Stimulated activated effector memory CD8-positive, alpha-beta T cell treated with anti-CD3 and anti-CD28 coated beads, Interleukin-12 subunit alpha, Interleukin-12 subunit beta, amount 100 ng/mL, for 72 hours (primary cell): Measurements from ENCODE around the gene SMIM7.
"Not testable (repeated sequence)": the region's sequence is repeated elsewhere in the genome, so short reads cannot be mapped to it uniquely, and the experiment has no call there.

Experiments
- ATAC-seq: fragments of 150-1000 bp; cut with Tn5 transposase; 2 replicates; pipeline ENCODE4 v1.10.0; 2021
- DNase-seq, 2 donors: peaks; one replicate each; pipeline ENCODE4 v3.0.0; 2021 to 2022; ENCODE audit warnings: low spot score in 2 of 2
- H3K27ac Mint-ChIP-seq: one replicate; pipeline ENCODE4 v1.8.0; 2022; ENCODE audit warnings: mild to moderate bottlenecking, mixed read lengths
- H3K36me3 Mint-ChIP-seq: one replicate; pipeline ENCODE4 v1.8.0; 2022; ENCODE audit warnings: mild to moderate bottlenecking, mixed read lengths
- H3K4me1 Mint-ChIP-seq: one replicate; pipeline ENCODE4 v1.8.0; 2022; ENCODE audit warnings: mixed read lengths
- H3K4me3 Mint-ChIP-seq: one replicate; pipeline ENCODE4 v1.8.0; 2022; ENCODE audit warnings: mild to moderate bottlenecking, mixed read lengths
- H3K9me3 Mint-ChIP-seq: one replicate; pipeline ENCODE4 v1.8.0; 2022; ENCODE audit warnings: mixed read lengths

Gene SMIM7

DNA sequence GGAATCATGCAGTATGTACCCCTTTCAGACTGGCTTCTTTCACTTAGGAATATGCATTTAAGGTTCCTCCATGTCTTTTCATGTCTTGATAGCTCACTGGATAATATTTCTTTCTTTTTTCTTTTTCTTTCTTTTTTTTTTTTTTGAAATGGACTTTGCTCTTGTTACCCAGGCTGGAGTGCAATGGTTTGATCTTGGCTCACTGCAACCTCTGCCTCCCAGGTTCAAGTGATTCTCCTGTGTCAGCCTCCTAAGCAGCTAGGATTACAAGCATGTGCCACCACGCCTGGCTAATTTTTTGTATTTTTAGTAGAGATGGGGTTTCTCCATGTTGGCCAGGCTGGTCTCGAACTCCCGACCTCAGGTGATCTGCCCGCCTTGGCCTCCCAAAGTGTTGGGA lies 8.8 kb upstream of the SMIM7 start:
- ATAC-seq, H3K4me1 Mint-ChIP-seq, H3K4me3 Mint-ChIP-seq, H3K36me3 Mint-ChIP-seq, H3K27ac Mint-ChIP-seq, DNase-seq, H3K9me3 Mint-ChIP-seq: not testable (repeated sequence)

DNA sequence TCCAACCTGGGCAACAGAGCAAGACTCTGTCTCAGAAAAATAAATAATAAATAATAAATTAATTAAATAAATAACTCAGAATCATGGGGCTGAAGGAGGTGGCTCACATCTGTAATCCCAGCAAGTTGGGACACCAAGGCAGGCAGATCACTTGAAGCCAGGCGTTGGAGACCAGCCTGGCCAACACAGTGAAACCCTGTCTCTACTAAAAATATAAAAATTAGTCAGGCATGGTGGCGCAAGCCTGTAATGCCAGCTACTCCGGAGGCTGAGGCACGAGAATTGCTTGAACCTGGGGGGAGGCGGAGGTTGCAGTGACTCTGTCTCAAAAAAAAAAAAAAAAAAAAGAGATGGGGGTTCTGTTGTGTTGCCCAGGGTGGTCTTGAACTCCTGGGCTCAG lies 8.2 kb upstream of the SMIM7 start:
- Mint-ChIP-seq H3K4me3 (no peak overlapping the region), H3K9me3 (no peaks in the 10 kb centered on the region), H3K4me1 (no peaks in the 10 kb centered on the region), H3K36me3 (no peaks in the 10 kb centered on the region), H3K27ac (no peak overlapping the region)
- ATAC-seq, result no peak
- DNase-seq, result no peak

DNA sequence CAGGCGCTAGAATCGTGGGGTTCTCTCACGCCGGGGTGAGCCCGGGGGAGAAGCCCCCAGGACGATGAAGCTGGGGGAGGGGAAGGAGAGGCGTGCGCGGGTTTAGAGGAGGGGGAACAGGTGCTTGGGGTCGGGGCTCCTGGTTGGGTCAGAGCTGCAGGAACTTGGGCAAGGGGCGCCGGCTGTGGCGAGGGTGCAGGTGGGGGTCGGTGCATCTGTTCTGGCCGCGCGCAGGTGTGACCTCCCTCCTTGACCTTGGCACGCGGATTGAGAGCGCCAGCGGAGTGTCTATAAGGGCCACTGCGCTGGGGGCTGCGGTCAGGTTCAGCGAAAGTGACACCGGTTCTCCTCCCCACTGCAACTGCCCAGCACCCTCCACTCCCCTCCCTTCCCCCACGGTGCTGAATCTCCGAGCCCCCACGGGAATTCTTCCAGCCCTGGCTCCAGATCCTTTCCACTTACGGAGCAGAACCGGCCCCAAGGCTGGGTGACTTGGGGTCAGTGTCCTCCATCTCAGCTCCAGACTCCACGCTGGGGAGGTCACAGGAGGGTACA lies 1.6 kb upstream of the SMIM7 start:
- H3K4me1 Mint-ChIP-seq, result peaks cover 30% of the 10 kb centered on the region
- no peaks in the 10 kb centered on the region for H3K9me3 Mint-ChIP-seq
- ATAC-seq (no peak), DNase-seq (peak in 1 of 2 donors; percentile 53)
- peak overlapping the region; percentile 91 for H3K4me3 Mint-ChIP-seq
- peaks cover 38% of the 10 kb centered on the region for H3K36me3 Mint-ChIP-seq
- peak overlapping the region; percentile 95 for H3K27ac Mint-ChIP-seq

DNA sequence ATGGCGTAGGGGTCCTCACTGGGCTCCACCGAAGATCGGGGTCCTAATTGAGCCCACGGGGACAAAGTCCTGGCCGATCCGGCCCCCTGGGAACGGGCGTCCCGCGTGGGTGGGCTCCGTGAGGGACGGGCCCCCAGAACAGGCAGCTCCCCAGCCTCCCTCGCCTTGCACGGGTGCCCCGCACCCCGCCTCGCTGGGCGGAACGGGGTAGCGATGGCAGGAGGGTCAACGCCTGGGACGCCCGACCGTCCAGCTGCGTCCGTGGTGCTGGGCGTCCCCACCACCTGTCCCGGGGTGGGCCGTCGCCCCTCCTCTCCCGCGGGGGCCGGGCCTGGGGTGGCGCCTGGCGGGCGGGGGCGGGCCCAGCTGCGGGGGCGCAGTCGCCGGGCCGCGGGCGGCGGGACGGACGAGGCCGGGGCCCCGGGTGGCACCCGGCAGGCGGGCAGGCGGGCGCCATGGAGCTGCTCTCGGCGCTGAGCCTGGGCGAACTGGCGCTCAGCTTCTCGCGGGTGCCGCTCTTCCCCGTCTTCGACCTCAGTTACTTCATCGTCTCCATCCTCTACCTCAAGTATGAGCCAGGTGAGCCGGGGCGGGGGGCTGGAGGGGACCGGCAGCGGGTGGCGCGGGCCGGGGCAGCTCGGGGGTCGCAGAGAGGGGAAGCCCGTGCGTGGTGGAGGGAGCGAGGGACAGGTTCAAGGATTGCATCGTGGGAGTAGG lies 977 bp upstream of the SMIM7 start, which contains the start of gene TMEM38A:
Gene TMEM38A, plus strand, starts transcription at position 377 of the 717 bp plus-strand sequence. Its CDS starts 79 bp downstream, at position 456.
- DNase-seq, result peak; percentile 42 to 73
- peaks cover 30% of the 10 kb centered on the region for H3K4me1 Mint-ChIP-seq
- peak; percentile 8 for ATAC-seq
- peaks cover 44% of the 10 kb centered on the region for H3K36me3 Mint-ChIP-seq
- no peaks in the 10 kb centered on the region for H3K9me3 Mint-ChIP-seq
- peak within 1 kb of the TSS; percentile 91 for H3K4me3 Mint-ChIP-seq
- H3K27ac Mint-ChIP-seq, result peak within 1 kb of the TSS; percentile 95

DNA sequence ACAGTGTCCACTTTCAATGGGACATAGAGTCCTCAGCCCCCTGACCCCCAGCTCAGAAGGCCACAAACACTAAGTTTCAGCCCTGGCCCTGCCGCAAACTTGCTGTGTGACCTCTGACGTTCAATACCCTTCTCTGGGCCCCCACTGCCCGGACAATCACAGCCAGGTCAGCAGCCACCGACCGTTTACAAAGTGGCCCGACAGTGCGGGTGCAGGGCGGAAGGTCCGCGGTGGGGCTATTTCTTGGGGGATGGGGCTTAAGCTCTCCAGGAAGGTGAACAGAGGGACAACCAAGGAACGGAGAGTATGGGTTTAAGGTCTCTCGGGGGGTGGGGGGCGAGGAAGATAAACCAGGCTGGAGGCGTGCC lies 496 bp downstream of the SMIM7 start:
- DNase-seq (no peak), ATAC-seq (no peak)
- Mint-ChIP-seq H3K9me3 (no peaks in the 10 kb centered on the region), H3K36me3 (peaks cover 59% of the 10 kb centered on the region), H3K4me3 (peak overlapping the region; percentile 91), H3K27ac (peak overlapping the region; percentile 95), H3K4me1 (peaks cover 30% of the 10 kb centered on the region)

DNA sequence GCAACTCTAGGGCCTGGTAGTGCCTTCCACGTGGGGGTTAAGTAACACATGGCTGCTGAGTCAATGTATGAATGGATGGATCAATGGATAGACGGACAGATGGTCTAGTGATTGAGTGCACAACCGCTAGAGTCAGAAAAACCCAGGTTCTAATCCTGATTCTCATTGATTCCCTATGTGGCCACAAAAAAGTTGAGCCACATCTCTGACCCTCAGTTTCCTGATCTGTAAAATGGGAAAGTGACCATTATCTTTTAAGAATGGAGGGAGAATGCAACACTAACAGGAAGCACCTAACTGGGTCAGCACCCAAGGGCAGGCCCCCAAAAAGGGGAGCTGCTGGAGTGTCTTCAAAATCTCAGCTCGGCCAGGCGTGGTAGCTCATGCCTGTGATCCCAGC lies 2.6 kb downstream of the SMIM7 start:
- Mint-ChIP-seq H3K4me1 (peaks cover 34% of the 10 kb centered on the region), H3K27ac (no peak overlapping the region), H3K4me3 (no peak overlapping the region), H3K36me3 (peaks cover 79% of the 10 kb centered on the region), H3K9me3 (no peaks in the 10 kb centered on the region)
- no peak for ATAC-seq
- DNase-seq, result no peak

DNA sequence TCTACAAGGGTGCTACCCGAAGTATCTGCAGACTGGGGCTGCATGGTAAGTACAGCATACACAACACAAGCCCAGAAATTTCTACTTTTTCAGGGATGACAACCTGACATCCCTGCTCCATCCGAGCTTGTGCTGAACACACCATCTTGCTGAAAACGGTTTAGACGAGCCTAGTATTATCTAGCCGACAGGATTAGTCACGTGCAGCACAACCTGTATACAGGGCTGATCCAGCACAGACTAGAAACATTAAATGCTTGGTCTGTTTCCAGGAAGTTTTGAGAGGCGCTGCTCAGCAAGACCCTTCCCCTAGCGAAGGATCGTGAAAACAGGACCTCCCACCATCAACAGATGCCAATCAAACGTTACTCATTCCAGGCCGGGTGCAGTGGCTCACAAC lies 4.2 kb downstream of the SMIM7 start:
- no peak overlapping the region for H3K27ac Mint-ChIP-seq
- H3K4me3 Mint-ChIP-seq, result no peak overlapping the region
- DNase-seq (no peak), ATAC-seq (no peak)
- peaks cover 35% of the 10 kb centered on the region for H3K4me1 Mint-ChIP-seq
- H3K36me3 Mint-ChIP-seq, result peaks cover 96% of the 10 kb centered on the region
- no peaks in the 10 kb centered on the region for H3K9me3 Mint-ChIP-seq

DNA sequence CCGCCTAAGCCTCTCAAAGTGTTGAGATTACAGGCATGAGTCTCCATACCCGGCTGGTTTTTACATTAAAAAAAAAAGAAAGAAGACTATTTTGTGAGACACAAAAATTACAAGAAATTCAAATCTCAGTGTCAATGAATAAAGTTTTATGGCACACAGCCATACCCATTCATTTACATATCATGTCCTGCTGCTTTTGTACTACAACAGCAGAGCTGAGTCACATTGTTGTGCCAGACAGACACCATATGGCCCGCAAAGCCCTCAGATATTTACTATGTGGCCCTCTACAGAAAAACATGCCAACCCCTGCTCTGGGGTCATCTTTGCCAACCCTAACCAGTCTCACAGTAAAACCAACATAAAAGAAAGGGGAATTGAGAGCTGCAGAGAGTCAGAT lies 5.3 kb downstream of the SMIM7 start:
- Mint-ChIP-seq H3K4me1 (peaks cover 40% of the 10 kb centered on the region), H3K9me3 (no peaks in the 10 kb centered on the region)

DNA sequence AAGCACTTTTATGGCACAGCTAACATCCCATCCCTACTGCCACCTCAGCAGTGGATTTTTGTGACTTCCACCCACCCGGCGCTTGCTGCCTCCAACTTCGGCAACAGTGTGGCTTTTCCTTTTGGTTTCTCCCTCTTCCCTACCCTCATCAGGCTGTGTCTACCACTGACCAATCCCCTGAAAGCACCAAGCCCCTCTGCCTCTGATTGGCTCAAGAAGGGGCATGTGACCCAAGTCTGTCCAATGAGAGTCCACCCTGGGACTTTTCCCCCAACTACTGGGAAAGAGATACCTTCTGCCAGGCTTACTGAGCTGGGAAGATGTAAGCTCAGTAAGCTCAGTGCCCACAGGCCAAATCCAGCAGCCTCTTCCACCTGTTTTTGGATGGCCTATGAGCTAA lies 5.8 kb downstream of the SMIM7 start:
- ATAC-seq (no peak), DNase-seq (no peak)
- Mint-ChIP-seq H3K9me3 (no peaks in the 10 kb centered on the region), H3K4me1 (peaks cover 42% of the 10 kb centered on the region), H3K4me3 (no peak overlapping the region), H3K27ac (no peak overlapping the region), H3K36me3 (peaks cover 100% of the 10 kb centered on the region)

More for the DNA sequence above, 5.3 kb downstream of the SMIM7 start:
- no peak for DNase-seq
- ATAC-seq, result no peak
- H3K36me3 Mint-ChIP-seq, result peaks cover 100% of the 10 kb centered on the region
- no peak overlapping the region for H3K27ac Mint-ChIP-seq
- H3K4me3 Mint-ChIP-seq, result no peak overlapping the region

DNA sequence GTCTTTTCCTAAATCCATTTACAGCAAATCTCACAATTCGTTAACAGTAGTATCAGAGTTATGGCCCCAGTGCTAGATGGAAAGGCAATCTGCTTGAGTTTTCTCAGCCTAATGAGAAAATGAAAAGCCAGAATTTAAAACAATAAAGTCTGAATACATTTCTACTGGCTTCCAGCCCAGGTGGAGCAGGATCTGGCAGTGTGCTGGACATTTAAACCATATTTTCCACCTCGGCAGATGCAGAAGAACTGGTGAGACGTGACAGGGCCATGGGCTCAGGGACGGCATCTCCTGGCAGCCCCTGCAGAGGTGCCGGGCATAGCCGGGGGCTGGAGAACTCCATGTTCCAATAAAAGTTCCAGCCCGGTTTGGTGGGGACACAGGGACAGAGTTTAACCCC lies 7.1 kb downstream of the SMIM7 start:
- H3K4me3 Mint-ChIP-seq, result no peak overlapping the region
- ATAC-seq (no peak), DNase-seq (no peak)
- no peak overlapping the region for H3K27ac Mint-ChIP-seq
- no peaks in the 10 kb centered on the region for H3K9me3 Mint-ChIP-seq
- peaks cover 29% of the 10 kb centered on the region for H3K4me1 Mint-ChIP-seq
- H3K36me3 Mint-ChIP-seq, result peaks cover 99% of the 10 kb centered on the region

DNA sequence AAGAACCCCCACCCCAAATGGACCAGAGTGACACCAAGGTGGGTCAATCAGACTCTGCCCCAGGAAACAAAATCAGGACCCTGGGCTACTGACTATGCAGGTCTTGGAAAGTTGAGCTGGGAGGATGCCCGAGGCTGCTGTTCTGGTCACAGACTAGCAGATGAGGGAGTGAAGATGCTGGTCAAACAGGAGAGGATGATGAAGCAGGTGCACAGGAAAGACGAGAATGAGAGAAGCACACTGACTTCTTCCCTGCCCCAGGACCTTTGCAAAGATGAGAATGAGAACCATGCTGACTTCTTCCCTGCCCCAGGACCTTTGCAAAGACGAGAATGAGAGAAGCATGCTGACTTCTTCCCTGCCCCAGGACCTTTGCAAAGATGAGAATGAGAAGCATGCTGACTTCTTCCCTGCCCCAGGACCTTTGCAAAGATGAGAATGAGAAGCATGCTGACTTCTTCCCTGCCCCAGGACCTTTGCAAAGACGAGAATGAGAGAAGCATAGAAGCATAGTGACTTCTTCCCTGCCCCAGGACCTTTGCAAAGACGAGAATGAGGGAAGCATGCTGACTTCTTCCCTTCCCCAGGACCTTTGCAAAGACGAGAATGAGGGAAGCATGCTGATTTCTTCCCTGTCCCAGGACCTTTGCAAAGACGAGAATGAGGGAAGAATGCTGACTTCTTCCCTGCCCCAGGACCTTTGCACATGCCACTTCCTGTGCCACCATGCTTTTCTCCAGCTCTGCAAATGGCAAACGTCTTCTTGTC lies 8.3 kb downstream of the SMIM7 start:
- not testable (repeated sequence) for H3K9me3 Mint-ChIP-seq, H3K4me3 Mint-ChIP-seq, DNase-seq, ATAC-seq
- H3K4me1 Mint-ChIP-seq, result peaks cover 21% of the 10 kb centered on the region
- peak overlapping the region; percentile 77 for H3K27ac Mint-ChIP-seq
- H3K36me3 Mint-ChIP-seq, result peaks cover 99% of the 10 kb centered on the region

DNA sequence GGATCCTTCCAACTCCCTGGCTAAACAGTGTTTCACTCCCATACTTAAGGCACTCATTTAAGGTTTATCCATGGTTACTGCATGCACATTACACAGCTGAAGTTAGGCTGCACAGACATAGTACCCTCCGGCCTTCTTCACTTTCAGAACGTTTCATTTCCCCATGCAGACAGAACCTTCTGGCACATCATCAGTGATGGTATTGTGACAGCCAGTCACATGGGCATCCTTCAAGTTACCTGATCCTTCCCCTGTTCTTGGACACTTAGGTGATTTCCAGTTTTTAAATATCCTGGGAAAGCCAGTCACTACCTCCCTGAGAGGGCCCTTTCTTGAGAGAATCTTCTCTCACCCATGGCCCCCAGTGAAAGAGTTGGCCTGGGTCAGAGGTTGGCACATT lies 9.1 kb downstream of the SMIM7 start:
- Mint-ChIP-seq H3K4me3 (no peak overlapping the region), H3K27ac (no peak overlapping the region), H3K36me3 (peaks cover 99% of the 10 kb centered on the region), H3K9me3 (no peaks in the 10 kb centered on the region), H3K4me1 (peaks cover 21% of the 10 kb centered on the region)
- ATAC-seq (no peak), DNase-seq (no peak)

DNA sequence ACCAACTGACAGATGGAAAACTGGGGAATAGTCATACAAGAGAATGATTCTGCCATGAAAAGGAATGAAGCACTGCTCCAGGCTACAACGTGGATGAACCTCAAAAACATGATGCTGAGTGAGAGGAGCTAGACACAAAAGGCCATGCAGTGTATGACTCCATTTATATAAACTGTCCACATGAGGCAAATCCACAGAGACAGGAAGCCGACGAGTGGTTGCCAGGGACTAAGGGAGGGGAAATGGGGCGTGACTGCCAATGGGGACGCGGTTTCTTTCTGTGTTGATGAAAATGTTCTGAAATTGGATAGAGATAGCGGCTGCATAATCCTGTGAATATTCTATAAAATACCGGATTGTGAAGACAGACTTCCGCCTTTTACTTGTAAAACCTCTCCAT lies 10.2 kb downstream of the SMIM7 start:
- no peak for ATAC-seq
- peak overlapping the region; percentile 9 for H3K27ac Mint-ChIP-seq
- H3K36me3 Mint-ChIP-seq, result peaks cover 99% of the 10 kb centered on the region
- no peak for DNase-seq
- no peaks in the 10 kb centered on the region for H3K9me3 Mint-ChIP-seq
- peaks cover 22% of the 10 kb centered on the region for H3K4me1 Mint-ChIP-seq
- no peak overlapping the region for H3K4me3 Mint-ChIP-seq

DNA sequence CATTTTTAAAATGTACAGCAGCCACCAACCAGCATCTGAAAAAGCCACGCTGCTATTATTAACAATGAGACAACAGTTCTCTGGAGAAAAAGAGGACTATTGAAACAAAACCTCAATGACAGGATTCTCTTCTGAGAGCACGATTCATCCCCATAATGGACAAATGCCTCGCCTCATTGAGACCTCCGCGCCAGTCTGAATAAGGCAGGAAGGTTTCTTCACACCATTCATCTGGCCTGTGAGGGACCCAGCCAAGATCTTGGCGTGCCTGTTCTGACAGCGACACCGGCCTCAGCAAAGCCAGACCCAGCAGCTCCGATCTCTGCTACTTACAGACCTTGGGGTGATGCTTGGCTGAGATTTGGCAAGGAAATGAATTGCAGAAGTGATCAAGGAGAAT lies 14.8 kb downstream of the SMIM7 start:
- no peaks in the 10 kb centered on the region for H3K9me3 Mint-ChIP-seq
- DNase-seq, result no peak
- H3K27ac Mint-ChIP-seq, result no peak overlapping the region
- H3K36me3 Mint-ChIP-seq, result peaks cover 99% of the 10 kb centered on the region
- no peak for ATAC-seq
- H3K4me3 Mint-ChIP-seq, result no peak overlapping the region
- peaks cover 20% of the 10 kb centered on the region for H3K4me1 Mint-ChIP-seq

DNA sequence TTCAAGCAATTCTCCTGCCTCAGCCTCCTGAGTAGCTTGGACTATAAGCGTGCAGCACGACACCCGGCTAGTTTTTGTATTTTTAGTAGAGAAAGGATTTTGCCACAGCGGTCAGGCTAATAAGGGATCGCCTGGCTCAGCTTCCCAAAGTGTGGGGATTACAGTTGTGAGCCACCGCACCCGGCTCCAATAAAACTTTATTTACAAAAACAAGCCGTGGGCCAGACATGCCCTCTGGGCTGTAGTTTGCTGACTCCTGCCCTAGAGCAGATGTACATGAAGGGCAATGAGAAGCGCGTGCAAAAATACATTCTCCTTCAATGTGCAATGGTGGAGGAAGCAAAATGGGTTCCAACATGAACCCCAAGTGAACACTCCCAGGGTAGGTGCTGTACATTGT lies 18.2 kb downstream of the SMIM7 start:
- Mint-ChIP-seq H3K4me3 (no peak overlapping the region), H3K27ac (no peak overlapping the region), H3K9me3 (no peaks in the 10 kb centered on the region), H3K36me3 (peaks cover 94% of the 10 kb centered on the region), H3K4me1 (peaks cover 20% of the 10 kb centered on the region)
- ATAC-seq (no peak), DNase-seq (no peak)

DNA sequence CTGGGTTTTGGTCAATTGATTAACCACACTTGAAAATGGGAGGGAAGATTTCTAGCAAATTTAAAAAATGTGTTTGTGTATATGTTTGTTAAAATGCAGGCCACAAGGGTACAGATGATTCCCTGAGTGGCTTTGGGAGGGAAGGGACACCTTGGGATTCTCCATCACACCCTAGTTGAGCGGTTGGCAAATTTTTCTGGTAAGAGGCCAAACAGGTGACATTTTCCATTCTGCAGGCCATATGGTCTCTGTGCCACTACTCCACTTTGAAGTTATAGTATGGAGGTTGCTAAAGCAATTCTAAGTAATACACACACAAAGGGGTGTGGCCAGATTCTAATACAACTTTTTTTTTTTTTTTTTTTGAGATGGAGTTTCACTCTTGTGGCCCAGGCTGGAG lies 19.0 kb downstream of the SMIM7 start:
- no peak for ATAC-seq
- H3K4me3 Mint-ChIP-seq, result no peak overlapping the region
- peaks cover 20% of the 10 kb centered on the region for H3K4me1 Mint-ChIP-seq
- no peaks in the 10 kb centered on the region for H3K9me3 Mint-ChIP-seq
- H3K27ac Mint-ChIP-seq, result no peak overlapping the region
- H3K36me3 Mint-ChIP-seq, result peaks cover 94% of the 10 kb centered on the region
- no peak for DNase-seq
